ENCODE results near the gene FOXI2.

FOXI2 gene

GRCh38 chr10:127744956-127745355 lies 8.0 kb downstream of the FOXI2 start:
- Histone ChIP-seq H3K36me3 (replicated peaks) (no peaks in the 10 kb centered on the region), H3K4me3 (ENCODE audit: low read depth, low read length) (no peak overlapping the region), H3K27me3 (replicated peaks) (no peaks in the 10 kb centered on the region), H3K27ac (no peak overlapping the region)
- in situ Hi-C loops (cut with HindIII; ENCODE audit: low pct_ligation_motif_present, low sequenced_read_pairs), result no loop called here
- TF ChIP-seq CTCF (IDR thresholded peaks at IDR 0.05; ENCODE audit: low read depth, low read length, missing control alignments), result no peak
- no peak for DNase-seq

GRCh38 chr10:127745861-127746260 lies 8.9 kb downstream of the FOXI2 start:
- H3K27ac ChIP-seq, result no peak overlapping the region
- no peak for TF ChIP-seq CTCF (IDR thresholded peaks at IDR 0.05; ENCODE audit: low read depth, low read length, missing control alignments)
- H3K36me3 ChIP-seq (replicated peaks), result no peaks in the 10 kb centered on the region
- H3K4me3 ChIP-seq (ENCODE audit: low read depth, low read length), result no peak overlapping the region
- in situ Hi-C loops (cut with HindIII; ENCODE audit: low pct_ligation_motif_present, low sequenced_read_pairs), result no loop called here
- no peak for DNase-seq
- H3K27me3 ChIP-seq (replicated peaks), result no peaks in the 10 kb centered on the region

GRCh38 chr10:127755753-127756152 lies 18.8 kb downstream of the FOXI2 start:
- Histone ChIP-seq H3K36me3 (replicated peaks) (no peaks in the 10 kb centered on the region), H3K4me3 (ENCODE audit: low read depth, low read length) (no peak overlapping the region), H3K27me3 (replicated peaks) (no peaks in the 10 kb centered on the region), H3K27ac (no peak overlapping the region)
- in situ Hi-C loops (cut with HindIII; ENCODE audit: low pct_ligation_motif_present, low sequenced_read_pairs), result no loop called here
- no peak for DNase-seq
- TF ChIP-seq CTCF (IDR thresholded peaks at IDR 0.05; ENCODE audit: low read depth, low read length, missing control alignments), result no peak

- no peak for TF ChIP-seq CTCF (IDR thresholded peaks at IDR 0.05; ENCODE audit: low read depth, low read length, missing control alignments)
- Histone ChIP-seq H3K36me3 (replicated peaks) (no peaks in the 10 kb centered on the region), H3K27ac (no peak overlapping the region), H3K27me3 (replicated peaks) (no peaks in the 10 kb centered on the region), H3K4me3 (ENCODE audit: low read depth, low read length) (no peak overlapping the region)
- in situ Hi-C loops (cut with HindIII; ENCODE audit: low pct_ligation_motif_present, low sequenced_read_pairs), result no loop called here
- no peak for DNase-seq
These were observed 19.3 kb downstream of the FOXI2 start for GRCh38 chr10:127756264-127756663.

GRCh38 chr10:127757033-127757432 lies 20.0 kb downstream of the FOXI2 start:
- Histone ChIP-seq H3K36me3 (replicated peaks) (no peaks in the 10 kb centered on the region), H3K4me3 (ENCODE audit: low read depth, low read length) (no peak overlapping the region), H3K27ac (no peak overlapping the region), H3K27me3 (replicated peaks) (no peaks in the 10 kb centered on the region)
- DNase-seq, result no peak
- peak; percentile 23 for TF ChIP-seq CTCF (IDR thresholded peaks at IDR 0.05; ENCODE audit: low read depth, low read length, missing control alignments)
- in situ Hi-C loops (cut with HindIII; ENCODE audit: low pct_ligation_motif_present, low sequenced_read_pairs), result no loop called here

- no peak for TF ChIP-seq CTCF (IDR thresholded peaks at IDR 0.05; ENCODE audit: low read depth, low read length, missing control alignments)
- Histone ChIP-seq H3K36me3 (replicated peaks) (no peaks in the 10 kb centered on the region), H3K27me3 (replicated peaks) (no peaks in the 10 kb centered on the region), H3K27ac (no peak overlapping the region), H3K4me3 (ENCODE audit: low read depth, low read length) (no peak overlapping the region)
- no peak for DNase-seq
- in situ Hi-C loops (cut with HindIII; ENCODE audit: low pct_ligation_motif_present, low sequenced_read_pairs), result no loop called here
These were observed 22.3 kb downstream of the FOXI2 start for GRCh38 chr10:127759276-127759675.

Data from brain microvascular endothelial cell (primary cell).